ENCODE results near the gene SMARCA4.
A peak's percentile ranks its signal among the peaks of the same experiment; 100 is the strongest.

The SMARCA4 gene

GRCh38 chr19:11014403-11014911 lies 53.6 kb downstream of the SMARCA4 start:
- TF ChIP-seq JUND (IDR thresholded peaks at IDR 0.05; ENCODE audit: low read depth), result no peak
- no peak for DNase-seq (ENCODE audit: low read depth in 1 of 2, low spot score in 1 of 2)
- in situ Hi-C loops (cut with HindIII; ENCODE audit: low pct_unique_long_range_greater_than_20kb, low sequenced_read_pairs), result no loop called here

GRCh38 chr19:11016631-11017030 lies 55.8 kb downstream of the SMARCA4 start:
- in situ Hi-C loops (cut with HindIII; ENCODE audit: low pct_unique_long_range_greater_than_20kb, low sequenced_read_pairs), result no loop called here
- no peak for TF ChIP-seq JUND (IDR thresholded peaks at IDR 0.05; ENCODE audit: low read depth)
- no peak for DNase-seq (ENCODE audit: low read depth in 1 of 2, low spot score in 1 of 2)

- in situ Hi-C loops (cut with HindIII; ENCODE audit: low pct_unique_long_range_greater_than_20kb, low sequenced_read_pairs), result no loop called here
- DNase-seq (ENCODE audit: low read depth in 1 of 2, low spot score in 1 of 2), result no peak
- no peak for TF ChIP-seq JUND (IDR thresholded peaks at IDR 0.05; ENCODE audit: low read depth)
Observed at GRCh38 chr19:11017275-11018035, 56.6 kb downstream of the SMARCA4 start.

- DNase-seq (ENCODE audit: low read depth in 1 of 2, low spot score in 1 of 2), result no peak
- in situ Hi-C loops (cut with HindIII; ENCODE audit: low pct_unique_long_range_greater_than_20kb, low sequenced_read_pairs), result no loop called here
- TF ChIP-seq JUND (IDR thresholded peaks at IDR 0.05; ENCODE audit: low read depth), result no peak
Observed at GRCh38 chr19:11018179-11018578, 57.3 kb downstream of the SMARCA4 start.

- TF ChIP-seq JUND (IDR thresholded peaks at IDR 0.05; ENCODE audit: low read depth), result no peak
- in situ Hi-C loops (cut with HindIII; ENCODE audit: low pct_unique_long_range_greater_than_20kb, low sequenced_read_pairs), result no loop called here
- peak in 1 of 2 experiments; percentile 85 for DNase-seq (ENCODE audit: low read depth in 1 of 2, low spot score in 1 of 2)
Observed at GRCh38 chr19:11018763-11019162, 57.9 kb downstream of the SMARCA4 start.

- TF ChIP-seq JUND (IDR thresholded peaks at IDR 0.05; ENCODE audit: low read depth), result no peak
- in situ Hi-C loops (cut with HindIII; ENCODE audit: low pct_unique_long_range_greater_than_20kb, low sequenced_read_pairs), result no loop called here
- DNase-seq (ENCODE audit: low read depth in 1 of 2, low spot score in 1 of 2), result no peak
Observed at GRCh38 chr19:11019262-11019661, 58.4 kb downstream of the SMARCA4 start.

- in situ Hi-C loops (cut with HindIII; ENCODE audit: low pct_unique_long_range_greater_than_20kb, low sequenced_read_pairs), result no loop called here
- DNase-seq (ENCODE audit: low read depth in 1 of 2, low spot score in 1 of 2), result no peak
- no peak for TF ChIP-seq JUND (IDR thresholded peaks at IDR 0.05; ENCODE audit: low read depth)
Observed at GRCh38 chr19:11019824-11020223, 59.0 kb downstream of the SMARCA4 start.

GRCh38 chr19:11020423-11020822 lies 59.6 kb downstream of the SMARCA4 start:
- DNase-seq (ENCODE audit: low read depth in 1 of 2, low spot score in 1 of 2), result no peak
- in situ Hi-C loops (cut with HindIII; ENCODE audit: low pct_unique_long_range_greater_than_20kb, low sequenced_read_pairs), result no loop called here
- TF ChIP-seq JUND (IDR thresholded peaks at IDR 0.05; ENCODE audit: low read depth), result no peak

- in situ Hi-C loops (cut with HindIII; ENCODE audit: low pct_unique_long_range_greater_than_20kb, low sequenced_read_pairs), result no loop called here
- DNase-seq (ENCODE audit: low read depth in 1 of 2, low spot score in 1 of 2), result no peak
- TF ChIP-seq JUND (IDR thresholded peaks at IDR 0.05; ENCODE audit: low read depth), result no peak
Observed at GRCh38 chr19:11020982-11021759, 60.3 kb downstream of the SMARCA4 start.

GRCh38 chr19:11021760-11022144 lies 60.9 kb downstream of the SMARCA4 start:
- in situ Hi-C loops (cut with HindIII; ENCODE audit: low pct_unique_long_range_greater_than_20kb, low sequenced_read_pairs), result no loop called here

GRCh38 chr19:11023016-11023415 lies 62.2 kb downstream of the SMARCA4 start:
- no peak for TF ChIP-seq JUND (IDR thresholded peaks at IDR 0.05; ENCODE audit: low read depth)
- in situ Hi-C loops (cut with HindIII; ENCODE audit: low pct_unique_long_range_greater_than_20kb, low sequenced_read_pairs), result no loop called here
- no peak for DNase-seq (ENCODE audit: low read depth in 1 of 2, low spot score in 1 of 2)

More at GRCh38 chr19:11021760-11022144, 60.9 kb downstream of the SMARCA4 start:
- DNase-seq (ENCODE audit: low read depth in 1 of 2, low spot score in 1 of 2), result no peak
- no peak for TF ChIP-seq JUND (IDR thresholded peaks at IDR 0.05; ENCODE audit: low read depth)

- TF ChIP-seq JUND (IDR thresholded peaks at IDR 0.05; ENCODE audit: low read depth), result no peak
- DNase-seq (ENCODE audit: low read depth in 1 of 2, low spot score in 1 of 2), result no peak
- in situ Hi-C loops (cut with HindIII; ENCODE audit: low pct_unique_long_range_greater_than_20kb, low sequenced_read_pairs), result no loop called here
Observed at GRCh38 chr19:11023710-11024109, 62.9 kb downstream of the SMARCA4 start.

GRCh38 chr19:11024259-11024658 lies 63.4 kb downstream of the SMARCA4 start:
- no peak for DNase-seq (ENCODE audit: low read depth in 1 of 2, low spot score in 1 of 2)
- in situ Hi-C loops (cut with HindIII; ENCODE audit: low pct_unique_long_range_greater_than_20kb, low sequenced_read_pairs), result no loop called here
- no peak for TF ChIP-seq JUND (IDR thresholded peaks at IDR 0.05; ENCODE audit: low read depth)

Measured in T47D (cell line).